H1 (cell line): ENCODE measurements around the gene PTGES2. TPM values are rescaled to one million over a fixed set of nuclear protein-coding genes. Genes with fewer than 3 reads are reported as not detected.

Source experiments
- CHD7 ChIP-seq: fragments of 300-600 bp; sonication (generic); IDR thresholded peaks from 2 replicates; pipeline ENCODE4 v1.7.1; 2012; ENCODE audit warnings: low read length, moderate library complexity, mild to moderate bottlenecking, inconsistent platforms; ENCODE audit not compliant: insufficient replicate concordance
- EGR1 ChIP-seq: IDR thresholded peaks from 2 replicates; pipeline ENCODE4 v1.6.1; 2011; ENCODE audit warnings: low read depth, low read length, borderline replicate concordance
- EP300 ChIP-seq, 2 experiments: IDR thresholded peaks; 1 replicate in 1 of 2; 2 replicates in 1 of 2; pipeline ENCODE4 v1.6.1; 2011 to 2012; ENCODE audit warnings: low read depth in 2 of 2, low read length in 2 of 2, mild to moderate bottlenecking in 2 of 2, borderline replicate concordance in 1 of 2, inconsistent platforms in 1 of 2, moderate library complexity in 1 of 2
- FOSL1 ChIP-seq: IDR thresholded peaks from 2 replicates; pipeline ENCODE4 v1.6.1; 2011; ENCODE audit warnings: mild to moderate bottlenecking, low read depth, low read length, moderate library complexity; ENCODE audit not compliant: insufficient read depth
- SRF ChIP-seq: IDR thresholded peaks from 2 replicates; pipeline ENCODE4 v1.6.1; 2011; ENCODE audit warnings: mild to moderate bottlenecking, low read depth, low read length, moderate library complexity
- polyA plus RNA-seq, 7 experiments: library from polyadenylated mRNA; depleted of rRNA in 3 of 7; stranded (reverse) in 5 of 7; unstranded in 2 of 7; fragments of >200 nt in 5 of 7; fragments of 200-250 nt in 2 of 7; gene quantifications; 1 replicate in 5 of 7; 2 replicates in 1 of 7; 4 replicates in 1 of 7; pipeline versions ENCODE4 v1.2.1 to v1.2.3, GENCODE V29; 2011 to 2013; ENCODE audit warnings: missing spikeins in 2 of 7, mixed read lengths in 2 of 7
- total RNA-seq: library from RNA; stranded (reverse); fragmentation: NEBNext Ultra II Directional; extraction: Animal tissue kit (Norgen Biotek cat#: 25700); gene quantifications from 2 replicates; pipeline ENCODE4 v1.2.1, GENCODE V29; 2021

The PTGES2 gene
- total and polyA plus RNA-seq, 2 of the 8 experiments (the other 6 are each of a cell fraction or from before 2014, with no cell fraction given), result 80.7 to 81.2 TPM

- TF ChIP-seq CHD7, result no peak
- no peak for TF ChIP-seq EGR1
- no peak for TF ChIP-seq EP300 (IDR thresholded peaks at IDR 0.05; ENCODE audit: borderline replicate concordance in 1 of 2, low read depth in 2 of 2, low read length in 2 of 2)
- TF ChIP-seq FOSL1, result no peak
- TF ChIP-seq SRF, result no peak
These were observed 32.5 kb downstream of the PTGES2 start (continued) for GRCh38 chr9:128094950-128095544.
